ENCODE data around the gene CNOT6. TPM values are rescaled to one million over a fixed set of nuclear protein-coding genes. Genes with fewer than 3 reads are reported as not detected.
"Not testable (repeated sequence)": the region's sequence is repeated elsewhere in the genome, so short reads cannot be mapped to it uniquely, and the experiment has no call there.

CNOT6 gene
- total RNA-seq, 1 experiment from 2014 or later: 60.9 TPM

DNA sequence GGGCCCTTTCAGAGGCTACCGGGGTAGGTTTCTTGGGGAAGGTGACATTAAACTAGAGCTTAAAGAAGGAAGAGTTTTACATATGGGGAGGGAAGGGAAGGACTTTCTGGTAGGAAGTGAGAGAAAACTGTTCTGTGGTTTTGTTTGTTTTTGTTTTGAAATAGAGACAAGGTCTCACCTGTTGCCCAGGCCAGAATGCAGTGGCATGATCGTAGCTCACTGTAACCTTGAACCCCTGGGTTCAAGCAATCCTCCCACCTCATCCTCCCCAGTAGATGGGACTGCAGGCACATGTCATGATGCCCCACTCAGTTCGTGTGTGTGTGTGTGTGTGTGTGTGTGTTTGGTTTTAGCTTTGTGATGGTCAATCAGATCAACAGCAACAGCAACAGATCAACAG is 37.4 kb upstream of the CNOT6 start:
- CTCF ChIA-PET: no interaction called here

GRCh38 chr5:180458852-180459673 is 35.1 kb upstream of the CNOT6 start:
- BruUV-seq (replicated peaks); intact Hi-C loops (cut with micrococcal nuclease; ENCODE audit: unreplicated experiment): not testable (repeated sequence)

More for the DNA sequence above, 37.4 kb upstream of the CNOT6 start:
- no peak overlapping the region for H3K27ac ChIP-seq (ENCODE audit: low read depth, low read length, poor library complexity, severe bottlenecking)
- DNase-seq (ENCODE audit: low spot score): no peak
- intact Hi-C loops (cut with micrococcal nuclease; ENCODE audit: unreplicated experiment): no loop called here
- H3K27me3 ChIP-seq (replicated peaks; ENCODE audit: insufficient read depth, low read depth, low read length, poor library complexity): no peaks in the 10 kb centered on the region
- no peaks in the 10 kb centered on the region for H3K4me1 ChIP-seq (ENCODE audit: insufficient read depth, low read length, poor library complexity, severe bottlenecking)
- no peaks in the 10 kb centered on the region for H3K9me3 ChIP-seq (ENCODE audit: low read depth, low read length, poor library complexity, severe bottlenecking)
- TF ChIP-seq EZH2 (IDR thresholded peaks at IDR 0.05; ENCODE audit: borderline replicate concordance, low read depth, low read length, poor library complexity, severe bottlenecking): no peak
- TF ChIP-seq, protein P1, sequence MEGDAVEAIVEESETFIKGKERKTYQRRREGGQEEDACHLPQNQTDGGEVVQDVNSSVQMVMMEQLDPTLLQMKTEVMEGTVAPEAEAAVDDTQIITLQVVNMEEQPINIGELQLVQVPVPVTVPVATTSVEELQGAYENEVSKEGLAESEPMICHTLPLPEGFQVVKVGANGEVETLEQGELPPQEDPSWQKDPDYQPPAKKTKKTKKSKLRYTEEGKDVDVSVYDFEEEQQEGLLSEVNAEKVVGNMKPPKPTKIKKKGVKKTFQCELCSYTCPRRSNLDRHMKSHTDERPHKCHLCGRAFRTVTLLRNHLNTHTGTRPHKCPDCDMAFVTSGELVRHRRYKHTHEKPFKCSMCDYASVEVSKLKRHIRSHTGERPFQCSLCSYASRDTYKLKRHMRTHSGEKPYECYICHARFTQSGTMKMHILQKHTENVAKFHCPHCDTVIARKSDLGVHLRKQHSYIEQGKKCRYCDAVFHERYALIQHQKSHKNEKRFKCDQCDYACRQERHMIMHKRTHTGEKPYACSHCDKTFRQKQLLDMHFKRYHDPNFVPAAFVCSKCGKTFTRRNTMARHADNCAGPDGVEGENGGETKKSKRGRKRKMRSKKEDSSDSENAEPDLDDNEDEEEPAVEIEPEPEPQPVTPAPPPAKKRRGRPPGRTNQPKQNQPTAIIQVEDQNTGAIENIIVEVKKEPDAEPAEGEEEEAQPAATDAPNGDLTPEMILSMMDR (conservative IDR thresholded peaks at IDR 0.05; ENCODE audit: low read depth, low read length): no peak
- no peak overlapping the region for H3K4me3 ChIP-seq (ENCODE audit: low read depth, low read length, poor library complexity, severe bottlenecking)
- BruUV-seq (replicated peaks): no TSS peak
- POLR2A ChIA-PET (ENCODE audit: low non-redundant PET): no interaction called here
- no peaks in the 10 kb centered on the region for H3K36me3 ChIP-seq (ENCODE audit: insufficient read depth, low read length, poor library complexity, severe bottlenecking)

DNA sequence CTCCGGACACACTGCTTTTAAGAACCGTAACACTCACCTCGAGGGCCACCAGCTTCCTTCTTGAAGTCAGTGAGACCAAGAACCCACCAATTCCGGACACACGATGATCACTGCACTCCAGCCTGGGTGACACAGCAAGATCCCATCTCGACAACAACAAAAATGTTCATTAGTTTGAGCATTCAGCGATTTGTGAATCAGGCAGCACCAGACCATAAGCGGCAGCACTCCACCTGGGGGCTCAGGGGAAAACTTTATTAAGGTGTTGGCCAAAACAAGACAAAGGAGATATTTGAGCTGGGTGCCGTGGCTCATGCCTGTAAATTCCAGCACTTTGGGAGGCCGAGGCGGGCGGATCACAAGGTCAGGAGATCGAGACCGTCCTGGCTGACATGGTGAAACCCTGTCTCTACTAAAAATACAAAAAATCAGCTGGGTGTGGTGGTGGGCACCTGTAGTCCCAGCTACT is 34.5 kb upstream of the CNOT6 start:
- H3K27ac ChIP-seq (ENCODE audit: low read depth, low read length, poor library complexity, severe bottlenecking); DNase-seq (ENCODE audit: low spot score); H3K9me3 ChIP-seq (ENCODE audit: low read depth, low read length, poor library complexity, severe bottlenecking); POLR2A ChIA-PET (ENCODE audit: low non-redundant PET); H3K4me3 ChIP-seq (ENCODE audit: low read depth, low read length, poor library complexity, severe bottlenecking); BruUV-seq (replicated peaks); intact Hi-C loops (cut with micrococcal nuclease; ENCODE audit: unreplicated experiment); H3K4me1 ChIP-seq (ENCODE audit: insufficient read depth, low read length, poor library complexity, severe bottlenecking); H3K36me3 ChIP-seq (ENCODE audit: insufficient read depth, low read length, poor library complexity, severe bottlenecking); H3K27me3 ChIP-seq (replicated peaks; ENCODE audit: insufficient read depth, low read depth, low read length, poor library complexity): not testable (repeated sequence)
- CTCF ChIA-PET: interaction anchor here (0.6 kb wide), 1 partner anchor 14 kb away, joined by 5 read pairs; no protein-coding TSS in a partner anchor

More at GRCh38 chr5:180458852-180459673, 35.1 kb upstream of the CNOT6 start:
- CTCF ChIA-PET; H3K27ac ChIP-seq (ENCODE audit: low read depth, low read length, poor library complexity, severe bottlenecking); H3K9me3 ChIP-seq (ENCODE audit: low read depth, low read length, poor library complexity, severe bottlenecking); DNase-seq (ENCODE audit: low spot score); H3K4me3 ChIP-seq (ENCODE audit: low read depth, low read length, poor library complexity, severe bottlenecking); POLR2A ChIA-PET (ENCODE audit: low non-redundant PET); H3K36me3 ChIP-seq (ENCODE audit: insufficient read depth, low read length, poor library complexity, severe bottlenecking); H3K4me1 ChIP-seq (ENCODE audit: insufficient read depth, low read length, poor library complexity, severe bottlenecking); H3K27me3 ChIP-seq (replicated peaks; ENCODE audit: insufficient read depth, low read depth, low read length, poor library complexity): not testable (repeated sequence)

DNA sequence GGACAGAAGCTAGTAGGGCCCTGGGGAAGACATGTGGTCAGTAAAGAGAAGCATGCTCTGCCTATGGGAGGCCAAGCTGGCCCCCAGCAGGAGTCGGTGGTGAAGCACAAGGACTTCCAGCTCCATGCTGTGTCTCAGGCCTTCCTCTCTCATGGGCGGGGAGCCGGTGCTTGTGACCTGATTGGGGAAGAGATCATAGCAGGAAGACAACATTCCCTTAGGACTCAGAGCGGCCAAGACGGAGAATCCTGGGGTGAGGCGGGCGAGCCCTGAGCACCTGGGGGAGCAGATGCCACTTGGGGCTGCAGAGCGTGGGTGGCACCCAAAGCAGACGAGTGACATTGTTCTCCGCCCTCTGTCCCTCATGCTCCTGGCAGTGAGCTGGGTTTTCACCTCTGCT is 33.3 kb upstream of the CNOT6 start:
- Histone ChIP-seq H3K36me3 (ENCODE audit: insufficient read depth, low read length, poor library complexity, severe bottlenecking) (no peaks in the 10 kb centered on the region), H3K4me1 (ENCODE audit: insufficient read depth, low read length, poor library complexity, severe bottlenecking) (no peaks in the 10 kb centered on the region), H3K27ac (ENCODE audit: low read depth, low read length, poor library complexity, severe bottlenecking) (no peak overlapping the region), H3K4me3 (ENCODE audit: low read depth, low read length, poor library complexity, severe bottlenecking) (no peak overlapping the region), H3K27me3 (replicated peaks; ENCODE audit: insufficient read depth, low read depth, low read length, poor library complexity) (no peaks in the 10 kb centered on the region), H3K9me3 (ENCODE audit: low read depth, low read length, poor library complexity, severe bottlenecking) (no peaks in the 10 kb centered on the region)
- POLR2A ChIA-PET (ENCODE audit: low non-redundant PET): no interaction called here
- intact Hi-C loops (cut with micrococcal nuclease; ENCODE audit: unreplicated experiment): no loop called here
- TF ChIP-seq EZH2 (IDR thresholded peaks at IDR 0.05; ENCODE audit: borderline replicate concordance, low read depth, low read length, poor library complexity, severe bottlenecking): no peak
- TF ChIP-seq, protein P1 (conservative IDR thresholded peaks at IDR 0.05; ENCODE audit: low read depth, low read length): no peak
- no peak for DNase-seq (ENCODE audit: low spot score)
- CTCF ChIA-PET: interaction anchor here (1.0 kb wide), 1 partner anchor 10 kb away, joined by 3 read pairs; no protein-coding TSS in a partner anchor
- no TSS peak for BruUV-seq (replicated peaks)
